Ishikawa (cell line): ENCODE results near the gene GRAMD2A.

Source experiments
- CEBPB ChIP-seq: IDR thresholded peaks from 2 replicates; pipeline ENCODE4 v1.6.1; 2012
- CREB1 ChIP-seq: IDR thresholded peaks from 2 replicates; pipeline ENCODE4 v1.6.1; 2012; ENCODE audit warnings: low read depth
- EGR1 ChIP-seq: IDR thresholded peaks from 2 replicates; pipeline ENCODE4 v1.6.1; 2012
- EP300 ChIP-seq: IDR thresholded peaks from 2 replicates; pipeline ENCODE4 v1.6.1; 2012; ENCODE audit warnings: borderline replicate concordance
- FOXM1 ChIP-seq: IDR thresholded peaks from 2 replicates; pipeline ENCODE4 v1.6.1; 2012; ENCODE audit warnings: low read depth, borderline replicate concordance
- MAX ChIP-seq: IDR thresholded peaks from 2 replicates; pipeline ENCODE4 v1.6.1; 2012
- NFIC ChIP-seq: IDR thresholded peaks from 2 replicates; pipeline ENCODE4 v1.6.1; 2012
- RAD21 ChIP-seq: IDR thresholded peaks from 2 replicates; pipeline ENCODE4 v1.6.1; 2012; ENCODE audit warnings: low read depth
- REST ChIP-seq: IDR thresholded peaks from 2 replicates; pipeline ENCODE4 v1.6.1; 2012; ENCODE audit warnings: low read depth, mild to moderate bottlenecking
- TAF1 ChIP-seq: IDR thresholded peaks from 2 replicates; pipeline ENCODE4 v1.6.1; 2012; ENCODE audit warnings: low read depth, mild to moderate bottlenecking
- TCF12 ChIP-seq: IDR thresholded peaks from 2 replicates; pipeline ENCODE4 v1.6.1; 2012; ENCODE audit warnings: low read depth
- TEAD4 ChIP-seq: IDR thresholded peaks from 2 replicates; pipeline ENCODE4 v1.6.1; 2012
- USF1 ChIP-seq: IDR thresholded peaks from 2 replicates; pipeline ENCODE4 v1.6.1; 2012
- YY1 ChIP-seq: IDR thresholded peaks from 2 replicates; pipeline ENCODE4 v1.6.1; 2012; ENCODE audit warnings: low read depth
- ZBTB7A ChIP-seq: IDR thresholded peaks from 2 replicates; pipeline ENCODE4 v1.6.1; 2012; ENCODE audit warnings: low read depth

GRAMD2A gene

GRCh38 chr15:72117486-72118016 lies 80.0 kb downstream of the GRAMD2A start:
- TF ChIP-seq ZBTB7A (peak; percentile 92), FOXM1 (no peak), YY1 (0 out of 2 replicates have a peak, but pooled peaks have one; percentile 27), MAX (peak; percentile 41), CEBPB (no peak), TAF1 (peak; percentile 27; the same call in 1 of the 2 replicates)

GRCh38 chr15:72116731-72117485 lies 80.7 kb downstream of the GRAMD2A start:
- TF ChIP-seq REST (no peak), EP300 (no peak), TCF12 (no peak)

GRCh38 chr15:72113347-72114031 lies 84.1 kb downstream of the GRAMD2A start:
- TF ChIP-seq TAF1 (no peak), RAD21 (no peak), REST (no peak), ZBTB7A (no peak), FOXM1 (no peak), EP300 (no peak), YY1 (no peak), USF1 (no peak), EGR1 (no peak), TEAD4 (no peak)

- TF ChIP-seq EGR1, result no peak
- TF ChIP-seq FOXM1, result no peak
These were observed 84.8 kb downstream of the GRAMD2A start for GRCh38 chr15:72112805-72113204.

- no peak for TF ChIP-seq CEBPB
- no peak for TF ChIP-seq CREB1
- TF ChIP-seq TEAD4, result no peak
- no peak for TF ChIP-seq NFIC
- no peak for TF ChIP-seq YY1
These were observed 85.5 kb downstream of the GRAMD2A start for GRCh38 chr15:72112116-72112515.

GRCh38 chr15:72110355-72110754 lies 87.2 kb downstream of the GRAMD2A start:
- TF ChIP-seq USF1, result no peak
- TF ChIP-seq EP300, result no peak
- no peak for TF ChIP-seq CEBPB
- no peak for TF ChIP-seq NFIC
- no peak for TF ChIP-seq RAD21
- no peak for TF ChIP-seq TEAD4
- TF ChIP-seq YY1, result no peak
- no peak for TF ChIP-seq EGR1
- no peak for TF ChIP-seq MAX
- TF ChIP-seq TAF1, result no peak
- no peak for TF ChIP-seq FOXM1
- no peak for TF ChIP-seq ZBTB7A
- no peak for TF ChIP-seq TCF12
- TF ChIP-seq REST, result no peak
- no peak for TF ChIP-seq CREB1
